Retinal pigment epithelial cell (primary cell): ENCODE data around the gene NINJ2.

ENCODE experiments used
- DNase-seq: peaks from one replicate; pipeline ENCODE4 v3.0.0-alpha.2; 2010; ENCODE audit warnings: low read depth
- H3K4me3 ChIP-seq: 2 replicates; pipeline ENCODE4 v1.5.1; 2011; ENCODE audit warnings: mild to moderate bottlenecking, low read length, control low read depth, moderate library complexity
- CTCF ChIP-seq: conservative IDR thresholded peaks from 2 replicates; pipeline ENCODE4 v1.5.1; 2011; ENCODE audit warnings: low read depth, low read length, control low read depth, inconsistent platforms

NINJ2 gene

GRCh38 chr12:563787-564298, 99.4 kb downstream of the NINJ2 start:
- H3K4me3 ChIP-seq: no peak overlapping the region

DNA sequence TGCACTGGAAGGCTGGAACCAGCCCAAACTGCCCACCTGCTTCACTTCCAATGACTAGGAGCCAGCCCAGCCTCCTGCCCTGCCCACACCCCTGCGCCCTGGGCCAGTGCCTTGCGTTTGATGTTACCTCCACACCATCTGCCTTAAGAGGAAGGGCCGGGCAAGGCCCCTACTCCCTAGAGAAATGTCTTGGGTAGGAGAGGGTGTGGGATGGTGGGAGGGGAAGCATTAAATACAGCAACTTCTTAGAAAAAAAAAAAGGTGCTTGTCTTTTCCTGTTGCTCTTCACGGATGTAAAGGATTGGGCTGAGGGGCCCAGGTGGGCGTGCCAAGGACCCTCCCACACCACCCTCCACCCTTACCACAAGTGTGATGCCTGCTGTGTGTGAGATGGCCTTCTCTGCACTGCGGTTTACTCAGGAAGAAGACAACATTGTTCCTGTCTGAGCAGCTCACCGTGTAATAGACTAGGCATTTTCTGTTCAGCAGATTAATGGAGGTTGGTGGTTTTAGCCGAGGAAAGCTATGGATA, 99.9 kb downstream of the NINJ2 start:
- no peak overlapping the region for H3K4me3 ChIP-seq
- no peak for DNase-seq

More at GRCh38 chr12:563787-564298, 99.4 kb downstream of the NINJ2 start:
- TF ChIP-seq CTCF: no peak
- no peak for DNase-seq

GRCh38 chr12:562634-563033, 100.6 kb downstream of the NINJ2 start:
- H3K4me3 ChIP-seq: no peak overlapping the region
- no peak for TF ChIP-seq CTCF
- no peak for DNase-seq

More for the DNA sequence above, 99.9 kb downstream of the NINJ2 start:
- TF ChIP-seq CTCF: no peak

DNA sequence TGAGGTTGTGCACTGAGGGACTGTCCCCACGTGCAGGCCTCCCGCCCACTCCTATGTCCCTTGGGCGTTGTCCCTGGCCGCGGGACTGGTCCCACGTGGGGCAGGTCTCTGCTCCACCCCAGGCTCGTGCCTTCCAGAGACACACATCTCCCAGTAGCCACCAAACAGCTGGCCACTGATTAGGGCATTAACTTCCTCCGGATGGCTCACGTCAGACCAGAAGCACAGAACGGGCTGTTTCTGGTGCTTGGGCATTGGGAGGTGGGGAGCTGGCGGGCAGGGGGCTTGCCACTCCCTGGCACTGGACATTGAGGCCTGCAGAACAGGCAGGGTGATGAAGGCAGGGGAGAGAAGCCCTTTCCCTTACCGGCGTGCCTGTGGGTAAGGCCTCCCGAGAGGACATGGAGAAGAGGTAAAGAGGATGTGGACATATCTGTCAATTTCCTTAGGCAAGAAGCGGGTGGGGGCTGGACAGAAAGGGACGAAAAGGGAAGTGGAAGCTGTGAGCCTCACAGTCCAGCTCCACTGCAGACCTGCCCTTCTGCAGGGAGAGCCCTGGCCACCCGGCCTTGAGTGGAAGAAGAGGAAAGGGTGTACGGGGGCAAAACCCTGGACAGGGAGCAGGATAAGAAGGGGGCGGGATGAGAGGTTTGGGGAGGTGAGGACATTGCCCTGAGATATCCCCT, 101.2 kb downstream of the NINJ2 start:
- H3K4me3 ChIP-seq: no peak overlapping the region
- no peak for TF ChIP-seq CTCF
- no peak for DNase-seq

GRCh38 chr12:561391-561705, 101.9 kb downstream of the NINJ2 start:
- no peak for TF ChIP-seq CTCF
- no peak for DNase-seq
- H3K4me3 ChIP-seq: no peak overlapping the region

DNA sequence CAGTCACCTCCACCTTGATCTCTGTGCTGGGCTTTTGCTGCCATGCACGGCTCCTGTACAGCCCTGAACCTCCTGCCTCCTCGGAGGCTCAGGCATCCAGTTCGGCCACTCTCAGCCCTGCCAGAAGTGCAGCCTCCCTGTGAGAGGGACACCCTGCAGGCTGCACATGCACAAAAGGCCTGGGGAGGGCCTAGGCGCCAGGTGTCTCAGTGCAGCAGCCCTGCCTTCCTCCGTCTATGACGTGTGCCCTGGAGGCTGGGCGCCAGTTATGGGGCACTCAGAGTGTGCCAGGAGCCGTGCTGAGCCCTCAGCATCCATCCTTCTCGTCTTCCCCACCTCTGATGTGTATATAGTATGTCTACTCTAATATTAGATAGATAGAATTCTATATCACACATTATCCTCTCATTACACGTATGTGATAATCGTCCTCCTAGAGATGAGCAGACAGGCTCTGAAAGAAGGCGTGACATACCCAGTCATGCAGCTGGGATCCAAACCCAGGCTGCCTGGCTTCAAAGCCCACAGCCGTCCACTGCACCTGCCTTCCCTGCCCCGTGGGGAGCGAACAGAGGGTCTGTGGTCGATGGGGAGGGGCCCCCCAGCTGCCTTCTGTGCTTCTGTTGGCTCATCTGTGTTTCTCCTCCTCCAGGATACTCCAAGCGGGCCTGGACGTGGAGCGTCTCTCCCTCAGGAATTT, 102.4 kb downstream of the NINJ2 start:
- H3K4me3 ChIP-seq: no peak overlapping the region
- no peak for TF ChIP-seq CTCF
- no peak for DNase-seq

DNA sequence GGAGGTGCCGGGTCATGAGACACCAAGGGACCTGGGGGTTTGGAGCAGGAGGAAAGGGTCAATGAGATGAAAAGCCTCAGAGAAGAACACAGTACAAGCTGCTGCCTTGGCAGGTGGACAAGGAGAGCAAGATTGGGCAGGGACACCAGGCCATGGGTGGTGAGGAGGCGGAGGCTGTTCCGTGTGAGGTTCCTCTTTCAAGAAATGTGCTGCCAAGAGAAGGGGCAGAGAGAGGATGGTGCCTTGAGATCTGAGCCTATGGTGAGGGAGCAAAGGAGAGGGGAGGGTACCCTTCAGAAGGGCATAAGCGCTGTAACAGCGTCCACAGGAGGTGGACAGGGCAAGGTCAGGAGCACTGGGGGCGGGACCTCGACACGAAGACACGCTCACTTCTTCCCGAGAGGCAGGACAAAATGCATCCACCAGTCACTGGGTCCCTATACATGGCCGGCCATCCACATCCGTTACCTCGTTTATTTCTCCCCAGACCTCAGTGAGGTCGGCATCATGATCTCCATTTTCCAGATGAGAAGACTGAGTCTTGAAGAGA, 103.3 kb downstream of the NINJ2 start:
- no peak overlapping the region for H3K4me3 ChIP-seq
- no peak for DNase-seq
- TF ChIP-seq CTCF: no peak
